Epithelial cell of proximal tubule (primary cell): Measurements from ENCODE around the gene MUC6. TPM values are rescaled to one million over a fixed set of nuclear protein-coding genes. Genes with fewer than 3 reads are reported as not detected.

Experiments used
- DNase-seq: peaks from one replicate; pipeline ENCODE4 v3.0.0-alpha.2; 2011; ENCODE audit warnings: low read depth
- H3K4me3 ChIP-seq: 2 replicates; pipeline ENCODE4 v1.5.1; 2011; ENCODE audit warnings: low read depth, mild to moderate bottlenecking, low read length
- CTCF ChIP-seq: conservative IDR thresholded peaks from 2 replicates; pipeline ENCODE4 v1.5.1; 2012; ENCODE audit warnings: low read depth, mild to moderate bottlenecking, low read length
- total RNA-seq: library from RNA; depleted of rRNA; stranded (reverse); fragments of >200 nt; gene quantifications from 2 replicates; pipeline ENCODE4 v1.2.3, GENCODE V29; 2015

MUC6 gene
- total RNA-seq, 1 donor from 2014 or later: not detected

DNA sequence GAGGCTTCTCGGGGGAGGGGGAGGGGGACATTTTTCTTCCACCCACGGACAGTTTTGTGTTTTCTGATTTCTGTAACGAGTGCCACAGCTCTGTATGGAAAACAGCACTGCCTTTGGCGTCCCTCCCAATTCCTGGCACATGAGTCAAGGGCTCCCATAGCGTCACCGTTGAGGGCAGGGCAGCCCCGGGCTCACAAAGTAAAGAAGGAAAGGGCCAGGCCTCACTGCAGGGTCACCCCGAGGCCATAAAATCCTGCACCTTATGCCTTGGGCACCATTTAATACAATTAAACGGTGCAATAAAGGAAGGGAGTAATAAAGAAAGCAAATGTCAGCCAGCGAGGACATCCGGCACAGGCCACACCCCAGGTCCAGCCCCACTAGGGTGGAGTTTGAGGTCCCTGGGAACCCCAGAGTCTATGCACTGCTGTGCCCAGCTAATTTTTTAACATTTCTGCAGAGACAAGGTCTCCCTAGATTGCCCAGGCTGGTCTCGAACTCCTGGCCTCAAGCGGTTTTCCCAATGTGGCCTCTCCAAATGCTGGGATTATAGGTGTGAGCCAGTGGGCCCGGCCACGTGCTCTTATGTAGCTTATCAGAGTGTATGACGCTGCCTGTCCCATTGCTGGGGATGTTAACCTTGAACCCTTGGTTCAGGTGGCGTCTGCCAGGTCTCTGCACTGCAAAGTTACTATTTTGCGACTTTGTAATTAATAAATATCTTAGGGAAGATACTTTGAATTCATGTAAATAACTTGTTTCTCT lies 24.5 kb upstream of the MUC6 start:
- TF ChIP-seq CTCF: no peak
- no peak overlapping the region for H3K4me3 ChIP-seq
- no peak for DNase-seq

GRCh38 chr11:1060410-1060809 lies 23.9 kb upstream of the MUC6 start:
- DNase-seq: no peak
- no peak for TF ChIP-seq CTCF
- no peak overlapping the region for H3K4me3 ChIP-seq

- no peak for TF ChIP-seq CTCF
- no peak for DNase-seq
- no peak overlapping the region for H3K4me3 ChIP-seq
These were observed 23.2 kb upstream of the MUC6 start for GRCh38 chr11:1059759-1060158.

GRCh38 chr11:1057806-1058205 lies 21.3 kb upstream of the MUC6 start:
- H3K4me3 ChIP-seq: no peak overlapping the region
- DNase-seq: no peak
- no peak for TF ChIP-seq CTCF

DNA sequence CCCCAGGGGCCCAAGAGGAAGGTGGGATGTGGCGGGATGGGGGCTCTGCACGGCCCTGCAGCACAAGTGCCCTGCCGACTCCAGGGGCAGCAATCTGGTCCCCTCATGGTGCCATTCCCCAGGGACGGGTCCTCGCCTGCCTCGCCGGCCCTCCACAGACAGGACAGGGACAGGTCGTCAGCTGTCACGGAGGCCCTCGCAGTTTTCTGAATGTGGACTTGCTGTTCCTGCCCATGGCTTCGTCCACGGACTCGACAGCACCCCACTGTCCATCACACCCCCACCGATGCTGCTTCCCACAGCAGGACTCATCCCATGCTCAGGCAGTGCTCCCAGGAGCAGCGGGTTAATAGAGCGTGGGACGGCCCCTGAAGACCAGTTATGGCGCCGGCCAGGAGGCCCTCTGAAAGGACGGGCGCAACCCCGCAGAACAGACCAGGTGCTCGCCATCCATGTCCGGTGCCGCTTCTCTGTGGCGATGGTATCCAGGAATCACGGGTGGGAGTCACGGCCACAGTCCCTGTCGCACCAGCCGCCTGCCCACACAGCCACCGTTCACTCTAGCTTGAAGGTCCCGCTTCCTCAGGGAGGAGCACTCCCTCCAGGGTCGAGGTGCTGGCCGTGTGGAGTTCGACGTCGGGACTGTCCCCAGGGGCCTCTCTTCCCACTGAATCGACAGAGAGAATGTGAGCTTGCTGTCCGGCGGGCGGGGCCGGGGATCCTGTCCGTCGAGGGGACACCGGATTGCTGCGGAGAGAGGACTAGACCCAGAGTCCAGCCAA lies 19.7 kb upstream of the MUC6 start:
- TF ChIP-seq CTCF: no peak
- no peak for DNase-seq
- no peak overlapping the region for H3K4me3 ChIP-seq

DNA sequence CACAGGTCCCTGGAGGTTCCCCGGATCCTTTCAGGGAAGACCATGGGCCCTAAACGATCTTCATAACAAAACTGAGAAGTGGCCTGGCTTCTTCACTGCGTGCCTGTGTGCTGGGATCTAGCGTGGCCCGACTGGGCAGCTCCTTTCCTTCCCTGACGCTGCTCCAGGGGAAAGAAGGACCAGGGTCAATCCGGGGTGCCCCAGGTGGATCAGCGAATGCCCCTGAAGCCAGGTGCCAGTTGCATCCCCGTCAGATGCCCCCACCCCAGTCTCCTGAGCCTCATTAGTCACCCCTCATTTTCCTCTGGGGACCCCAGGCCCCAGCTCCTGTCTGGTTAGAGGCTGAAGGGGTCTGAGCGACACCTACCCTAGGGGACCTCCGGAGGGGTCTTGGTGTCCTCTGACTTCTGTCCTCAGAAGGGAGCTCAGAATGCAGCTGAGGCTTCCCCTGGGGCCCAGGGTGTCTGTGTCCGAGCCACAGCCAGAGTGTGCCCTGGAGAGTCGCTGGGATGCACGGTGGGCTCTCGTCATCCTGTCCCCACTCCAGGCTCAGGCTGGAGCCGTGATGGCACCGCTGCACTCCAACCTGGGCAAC lies 18.7 kb upstream of the MUC6 start:
- H3K4me3 ChIP-seq: no peak overlapping the region
- TF ChIP-seq CTCF: no peak
- DNase-seq: no peak
